Cerebellar nuclear complex (tissue), 1 donor: ENCODE measurements around the gene ITGA1.

Experiments
- DNase-seq, 2 experiments: peaks; one replicate each; lab custom pipeline; 2025; lab: John Stamatoyannopoulos, UW

The ITGA1 gene

DNA sequence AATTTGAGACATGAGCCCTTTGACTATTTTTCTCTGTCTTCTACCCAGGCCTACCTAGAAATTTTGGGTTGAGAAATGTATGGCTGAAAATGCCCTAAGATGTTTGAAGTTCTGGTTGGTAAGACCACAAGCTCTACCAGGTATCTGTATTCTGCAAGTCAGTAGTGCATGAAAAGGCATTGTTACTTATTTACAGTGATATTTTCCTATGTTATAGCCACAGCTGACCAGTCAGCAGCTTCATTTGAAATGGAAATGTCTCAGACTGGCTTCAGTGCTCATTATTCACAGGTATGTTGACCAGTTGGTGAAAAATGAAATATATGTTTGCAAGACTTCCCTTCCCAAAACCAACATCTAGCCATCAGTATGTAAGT, 109.5 kb downstream of the ITGA1 start:
- no peak for DNase-seq

DNA sequence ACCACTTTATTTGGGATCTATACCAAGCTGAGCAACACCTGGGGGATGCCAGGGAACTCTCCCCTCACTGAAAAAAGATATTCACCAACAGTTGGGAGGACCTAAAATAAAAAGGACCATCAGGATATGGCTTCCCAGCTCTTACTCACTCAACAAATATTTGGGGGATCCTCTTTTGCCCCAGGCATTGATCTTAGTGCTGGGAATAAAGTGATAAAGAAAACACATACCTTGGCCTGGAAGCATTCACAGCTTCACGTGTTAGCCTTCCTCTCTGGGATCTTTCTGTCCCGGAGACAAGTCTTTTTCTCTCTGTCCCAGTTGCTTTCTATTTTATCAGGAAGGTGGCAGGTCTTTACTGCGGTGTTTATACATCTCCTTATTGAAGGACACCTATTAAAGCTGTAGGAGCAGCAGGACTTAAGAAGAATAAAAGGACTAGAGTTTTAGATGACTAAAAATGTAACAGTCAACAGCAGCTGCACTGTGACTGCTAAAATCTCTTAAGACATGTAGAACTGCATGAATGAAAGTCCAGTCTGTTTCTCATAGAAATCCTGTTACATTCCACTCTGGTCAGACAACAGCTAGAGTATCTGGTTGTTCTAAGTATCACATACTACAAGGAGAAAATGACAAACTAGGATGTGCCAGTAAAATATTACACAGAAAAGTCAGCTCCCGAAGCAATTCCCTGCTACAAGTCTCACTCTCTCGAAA, 111.4 kb downstream of the ITGA1 start:
- DNase-seq: no peak

- no peak for DNase-seq
Measured at GRCh38 chr5:52903142-52903541, 115.4 kb downstream of the ITGA1 start.

DNA sequence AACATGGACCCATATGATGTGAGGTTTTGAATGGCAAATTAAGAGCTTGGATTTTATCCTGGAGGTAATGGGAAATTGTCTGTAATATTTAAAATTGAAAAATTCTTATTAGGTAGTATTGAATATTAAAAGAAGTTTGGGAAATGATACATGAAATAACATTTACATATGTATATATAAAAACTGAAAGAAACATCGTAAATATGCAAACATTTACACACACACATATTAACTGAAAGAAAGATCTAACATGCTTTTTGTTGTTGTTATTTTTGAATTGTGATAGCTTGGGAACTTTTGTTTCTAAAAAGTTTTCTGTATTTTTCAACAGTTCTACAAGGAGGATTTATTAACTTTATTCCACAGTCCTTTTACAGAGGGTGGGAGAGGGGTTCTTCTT, 118.6 kb downstream of the ITGA1 start:
- DNase-seq: no peak

GRCh38 chr5:52906845-52907244, 119.1 kb downstream of the ITGA1 start:
- no peak for DNase-seq

DNA sequence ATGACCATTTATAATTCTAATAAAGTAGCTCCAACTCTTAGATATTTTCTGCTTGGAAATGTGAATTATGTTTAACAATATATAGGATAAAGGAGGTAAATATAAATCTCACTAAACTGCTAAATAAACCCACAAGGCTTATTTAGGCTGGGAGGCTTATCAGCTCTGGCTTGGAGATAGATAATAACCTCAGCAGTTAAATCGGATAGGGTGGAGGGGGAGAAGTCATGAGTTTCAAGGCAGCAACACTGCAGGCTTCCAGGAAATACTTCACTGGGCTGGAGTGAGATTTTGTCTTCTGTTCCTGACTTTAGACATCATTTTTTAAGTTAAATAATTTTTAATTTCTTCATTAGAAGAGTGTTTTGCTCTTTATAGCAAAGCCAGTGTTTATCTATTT, 121.5 kb downstream of the ITGA1 start:
- no peak for DNase-seq

DNA sequence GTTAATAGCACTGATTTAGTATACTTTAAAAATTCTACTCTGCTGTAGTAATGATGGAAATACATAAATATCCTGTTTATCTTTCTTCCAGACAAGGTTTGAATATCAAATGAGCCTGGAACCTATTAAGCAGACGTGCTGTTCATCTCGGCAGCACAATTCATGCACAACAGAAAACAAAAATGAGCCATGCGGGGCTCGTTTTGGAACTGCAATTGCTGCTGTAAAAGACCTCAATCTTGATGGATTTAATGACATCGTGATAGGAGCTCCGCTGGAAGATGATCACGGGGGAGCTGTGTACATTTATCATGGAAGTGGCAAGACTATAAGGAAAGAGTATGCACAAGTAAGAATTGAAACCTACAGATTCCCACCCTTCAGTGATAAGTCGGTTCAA, 122.4 kb downstream of the ITGA1 start:
- DNase-seq: no peak

- DNase-seq: no peak
Measured at GRCh38 chr5:52915176-52915875, 127.6 kb downstream of the ITGA1 start.

- DNase-seq: no peak
Measured at GRCh38 chr5:52920929-52921328, 133.2 kb downstream of the ITGA1 start.

- DNase-seq: no peak
Measured at GRCh38 chr5:52922384-52922783, 134.7 kb downstream of the ITGA1 start.

DNA sequence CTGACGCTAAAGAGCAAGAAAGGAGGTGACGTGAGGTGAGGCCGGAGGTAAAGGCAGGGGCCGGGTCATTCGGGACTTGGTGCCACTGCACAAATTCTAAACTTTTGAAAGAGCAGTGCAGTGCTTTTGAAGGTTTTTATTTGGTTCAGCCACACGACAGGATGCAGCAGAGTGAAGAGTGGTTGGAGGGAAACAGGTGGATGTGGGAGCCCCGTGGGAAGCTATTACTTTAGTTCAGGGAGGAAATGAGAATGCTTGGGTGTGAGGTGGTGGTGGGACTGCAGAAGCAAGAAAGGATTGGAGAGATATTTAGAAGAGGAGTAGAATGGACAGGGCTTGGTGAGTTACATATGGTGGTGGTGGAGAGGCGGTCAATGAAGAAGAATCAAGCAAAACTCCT, 136.7 kb downstream of the ITGA1 start:
- DNase-seq: no peak

DNA sequence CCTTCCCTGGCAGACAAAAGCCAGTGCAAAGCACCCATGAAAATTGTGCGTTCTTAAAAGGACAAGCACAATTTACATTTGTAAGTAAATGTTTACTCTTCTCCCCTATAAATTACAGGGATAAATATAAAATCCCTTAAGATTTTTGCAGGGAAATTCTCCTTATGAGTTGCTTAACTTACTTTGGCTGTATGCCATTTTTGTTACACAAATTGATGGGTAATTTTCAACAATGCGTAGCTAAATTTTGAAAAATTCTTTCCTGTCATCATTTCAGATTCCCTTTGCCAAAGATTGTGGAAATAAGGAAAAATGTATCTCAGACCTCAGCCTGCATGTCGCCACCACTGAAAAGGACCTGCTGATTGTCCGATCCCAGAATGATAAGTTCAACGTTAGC, 137.3 kb downstream of the ITGA1 start:
- DNase-seq: no peak

- no peak for DNase-seq
Measured at GRCh38 chr5:52928689-52929088, 141.0 kb downstream of the ITGA1 start.

GRCh38 chr5:52938226-52938625, 150.5 kb downstream of the ITGA1 start:
- DNase-seq: no peak

DNA sequence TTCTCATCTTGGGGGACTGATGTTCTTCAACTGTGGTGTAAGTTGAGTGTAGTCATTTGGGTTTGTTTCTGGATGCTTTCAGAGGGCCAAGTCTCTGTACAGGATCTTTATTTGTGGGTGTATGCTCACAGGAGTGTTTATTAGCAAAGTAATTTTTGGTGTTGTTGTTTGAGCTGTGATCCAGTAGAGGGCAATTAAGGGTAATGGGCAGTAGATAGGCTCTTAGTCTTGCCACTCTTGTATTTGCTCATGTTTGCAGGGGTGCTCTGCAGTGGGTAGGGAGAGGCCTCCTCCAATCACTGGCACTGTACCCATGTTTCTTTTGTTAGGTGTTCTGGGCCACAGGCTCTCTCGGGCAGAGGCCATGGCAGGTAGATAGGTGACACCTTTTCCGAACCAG, 155.6 kb downstream of the ITGA1 start:
- DNase-seq: no peak

- DNase-seq: no peak
Measured at GRCh38 chr5:52943808-52944207, 156.1 kb downstream of the ITGA1 start.

GRCh38 chr5:52945040-52945439, 157.3 kb downstream of the ITGA1 start:
- DNase-seq: no peak

DNA sequence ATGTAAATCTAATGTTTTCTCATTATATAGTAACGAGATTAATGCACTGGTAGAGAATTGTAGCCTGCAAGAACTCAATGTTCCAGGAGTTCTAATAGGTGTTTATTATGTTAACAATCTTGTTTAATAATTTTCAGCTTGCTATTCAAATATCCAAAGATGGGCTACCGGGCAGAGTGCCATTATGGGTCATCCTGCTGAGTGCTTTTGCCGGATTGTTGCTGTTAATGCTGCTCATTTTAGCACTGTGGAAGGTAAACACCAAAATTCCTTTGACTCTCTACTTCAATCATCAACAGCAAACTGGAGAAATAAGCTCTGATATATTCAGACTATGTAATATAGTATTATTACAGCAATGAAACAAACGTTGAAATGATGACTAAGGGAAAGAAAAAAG, 159.5 kb downstream of the ITGA1 start:
- DNase-seq: no peak

- no peak for DNase-seq
Measured at GRCh38 chr5:52947851-52948250, 160.1 kb downstream of the ITGA1 start.

DNA sequence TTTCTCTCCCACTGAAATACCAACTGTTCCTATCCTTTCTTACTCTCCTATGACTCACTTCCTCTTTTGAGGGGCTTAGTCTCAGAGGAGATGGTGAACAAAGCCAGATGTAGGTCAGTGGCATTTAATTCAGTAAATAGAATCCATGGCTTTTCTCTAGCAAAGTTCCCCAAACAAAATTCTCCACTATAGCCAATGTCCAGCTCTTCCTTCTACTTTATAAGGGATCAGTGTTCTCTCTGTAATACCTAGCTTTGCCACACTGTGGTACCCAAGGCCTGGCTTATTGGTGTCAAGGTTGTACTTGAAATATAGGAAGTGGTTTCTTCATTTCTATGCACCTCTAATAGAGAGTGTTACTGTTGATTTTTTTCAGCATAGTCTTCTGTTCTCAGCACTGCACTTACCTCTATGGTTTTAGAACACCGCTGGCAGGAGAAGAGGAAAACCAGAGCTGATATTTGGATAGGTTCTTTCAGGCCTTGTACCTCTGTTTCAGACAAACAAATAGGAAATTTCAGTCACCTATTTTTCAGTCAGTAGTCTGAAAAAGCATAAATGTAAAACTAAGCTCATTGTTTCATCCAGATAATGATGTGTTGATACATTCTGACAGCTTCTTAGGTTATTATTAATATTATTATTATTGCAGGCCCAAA, 160.8 kb downstream of the ITGA1 start:
- DNase-seq: no peak

DNA sequence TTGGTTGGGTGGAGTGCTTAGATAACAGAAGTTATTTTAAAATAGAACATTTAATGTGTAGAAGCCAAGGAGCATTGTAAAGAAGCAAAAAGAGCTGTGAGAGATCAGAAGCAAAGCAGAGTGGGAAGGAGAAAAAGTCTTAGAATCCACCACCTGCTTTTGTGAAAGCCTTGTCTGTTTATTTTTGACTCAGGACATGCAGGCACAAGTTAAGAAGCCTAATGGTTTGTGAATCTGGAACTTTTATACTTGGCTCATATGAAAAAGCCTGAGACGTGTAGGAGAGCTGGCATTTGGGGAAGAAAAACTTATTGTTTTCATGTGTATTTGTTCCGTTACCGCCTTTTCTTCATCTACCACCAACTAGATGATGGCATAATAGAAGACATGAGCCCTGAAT, 163.0 kb downstream of the ITGA1 start:
- DNase-seq: no peak

DNA sequence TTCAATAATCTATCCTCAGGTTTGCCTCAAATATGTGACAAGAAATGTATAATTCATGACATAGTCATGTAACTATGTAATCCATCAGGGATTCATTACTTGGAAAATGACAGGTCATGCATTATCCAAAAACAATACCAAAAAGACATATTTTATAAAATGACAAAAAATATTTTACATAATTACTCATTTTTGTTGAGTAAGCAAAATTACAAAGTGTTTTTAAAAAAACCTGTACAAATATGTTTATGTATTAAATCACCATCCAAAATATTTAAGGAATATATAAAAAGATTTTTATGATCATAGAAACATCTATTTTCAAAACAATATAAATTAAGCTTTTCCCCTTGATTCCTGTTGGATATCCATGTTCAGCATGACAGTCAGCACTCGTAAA, 164.8 kb downstream of the ITGA1 start:
- no peak for DNase-seq

DNA sequence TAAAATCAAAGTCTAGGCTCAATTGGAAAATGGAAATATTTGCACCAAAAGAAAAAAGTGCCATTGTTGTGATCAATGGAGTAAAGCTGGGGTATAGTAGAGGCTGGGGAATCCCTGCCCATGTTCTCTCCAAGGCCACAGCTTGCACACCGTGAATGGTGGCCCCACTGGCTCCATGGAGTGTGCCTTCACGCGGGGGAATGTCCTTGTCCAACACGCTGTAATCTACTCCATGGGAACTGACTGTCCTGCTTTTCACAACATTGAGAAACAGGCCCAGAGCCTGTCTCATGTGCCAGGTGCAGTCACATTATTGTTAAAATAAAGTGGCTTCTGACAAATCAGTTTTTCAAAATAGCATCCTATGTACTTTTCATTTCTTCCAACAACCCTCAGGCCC, 168.3 kb downstream of the ITGA1 start:
- no peak for DNase-seq
